ENCODE measurements around the gene ZMYND15. TPM values are rescaled to one million over a fixed set of nuclear protein-coding genes. Genes with fewer than 3 reads are reported as not detected.

Gene ZMYND15
- total RNA-seq, 4 donors from 2014 or later, result 0.29 to 0.44 (median 0.37) TPM

DNA sequence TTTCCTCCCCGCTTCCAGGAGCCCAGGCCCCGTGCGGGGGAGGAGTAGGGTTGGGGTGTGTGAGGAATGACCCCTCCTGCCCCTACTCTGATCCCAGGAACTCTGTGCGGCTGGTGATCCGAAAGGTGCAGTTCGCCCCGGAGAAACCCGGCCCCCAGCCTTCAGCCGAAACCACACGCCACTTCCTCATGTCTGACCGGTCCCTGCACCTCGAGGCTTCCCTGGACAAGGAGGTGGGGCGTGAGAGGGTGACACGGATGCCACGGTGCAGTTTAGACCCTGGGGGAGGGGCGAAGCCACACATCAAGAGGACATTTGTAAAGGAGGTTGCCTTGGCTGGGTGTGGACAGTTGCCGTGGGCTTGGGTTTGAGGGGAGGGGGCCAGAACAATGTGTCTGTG is 21.8 kb upstream of the ZMYND15 start:
- no peak for DNase-seq
- Histone ChIP-seq H3K27ac (no peak overlapping the region), H3K27me3 (no peaks in the 10 kb centered on the region), H3K36me3 (no peaks in the 10 kb centered on the region), H3K4me1 (no peaks in the 10 kb centered on the region), H3K4me3 (replicated peaks in 1 of 3) (no peak overlapping the region), H3K9me3 (no peaks in the 10 kb centered on the region)
- WGBS, 2 donors, result 86 to 93% methylated on average over 17 of the region's 17 CpGs
- intact Hi-C loops (cut with DNase I), result no loop called here
- TF ChIP-seq, protein P1, sequence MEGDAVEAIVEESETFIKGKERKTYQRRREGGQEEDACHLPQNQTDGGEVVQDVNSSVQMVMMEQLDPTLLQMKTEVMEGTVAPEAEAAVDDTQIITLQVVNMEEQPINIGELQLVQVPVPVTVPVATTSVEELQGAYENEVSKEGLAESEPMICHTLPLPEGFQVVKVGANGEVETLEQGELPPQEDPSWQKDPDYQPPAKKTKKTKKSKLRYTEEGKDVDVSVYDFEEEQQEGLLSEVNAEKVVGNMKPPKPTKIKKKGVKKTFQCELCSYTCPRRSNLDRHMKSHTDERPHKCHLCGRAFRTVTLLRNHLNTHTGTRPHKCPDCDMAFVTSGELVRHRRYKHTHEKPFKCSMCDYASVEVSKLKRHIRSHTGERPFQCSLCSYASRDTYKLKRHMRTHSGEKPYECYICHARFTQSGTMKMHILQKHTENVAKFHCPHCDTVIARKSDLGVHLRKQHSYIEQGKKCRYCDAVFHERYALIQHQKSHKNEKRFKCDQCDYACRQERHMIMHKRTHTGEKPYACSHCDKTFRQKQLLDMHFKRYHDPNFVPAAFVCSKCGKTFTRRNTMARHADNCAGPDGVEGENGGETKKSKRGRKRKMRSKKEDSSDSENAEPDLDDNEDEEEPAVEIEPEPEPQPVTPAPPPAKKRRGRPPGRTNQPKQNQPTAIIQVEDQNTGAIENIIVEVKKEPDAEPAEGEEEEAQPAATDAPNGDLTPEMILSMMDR (IDR thresholded peaks at IDR 0.05), result no peak
- TF ChIP-seq POLR2A (IDR thresholded peaks at IDR 0.05), result no peak

DNA sequence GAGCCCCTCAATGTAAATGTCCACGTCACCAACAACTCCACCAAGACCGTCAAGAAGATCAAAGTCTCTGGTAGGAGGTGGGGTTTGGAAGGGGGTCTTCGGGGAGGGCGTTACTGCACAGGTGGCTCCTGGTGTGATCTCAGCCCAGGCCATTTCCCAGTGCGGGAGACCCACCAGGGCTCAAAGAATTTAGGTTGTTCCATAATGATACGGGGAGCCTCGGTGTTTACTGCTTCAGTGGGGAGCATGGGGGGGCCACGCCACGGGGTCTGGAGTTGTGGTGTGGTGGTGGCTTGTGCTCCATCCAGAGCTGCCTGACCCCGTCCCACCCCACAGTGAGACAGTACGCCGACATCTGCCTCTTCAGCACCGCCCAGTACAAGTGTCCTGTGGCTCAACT is 21.4 kb upstream of the ZMYND15 start:
- no peak for DNase-seq
- Histone ChIP-seq H3K9me3 (no peaks in the 10 kb centered on the region), H3K4me1 (no peaks in the 10 kb centered on the region), H3K36me3 (no peaks in the 10 kb centered on the region), H3K27ac (no peak overlapping the region), H3K27me3 (no peaks in the 10 kb centered on the region), H3K4me3 (replicated peaks in 1 of 3) (no peak overlapping the region)
- intact Hi-C loops (cut with DNase I), result no loop called here
- TF ChIP-seq, protein P1 (IDR thresholded peaks at IDR 0.05), result no peak
- no peak for TF ChIP-seq POLR2A (IDR thresholded peaks at IDR 0.05)
- 95 to 99% methylated on average over 13 of the region's 13 CpGs for WGBS, 2 donors

DNA sequence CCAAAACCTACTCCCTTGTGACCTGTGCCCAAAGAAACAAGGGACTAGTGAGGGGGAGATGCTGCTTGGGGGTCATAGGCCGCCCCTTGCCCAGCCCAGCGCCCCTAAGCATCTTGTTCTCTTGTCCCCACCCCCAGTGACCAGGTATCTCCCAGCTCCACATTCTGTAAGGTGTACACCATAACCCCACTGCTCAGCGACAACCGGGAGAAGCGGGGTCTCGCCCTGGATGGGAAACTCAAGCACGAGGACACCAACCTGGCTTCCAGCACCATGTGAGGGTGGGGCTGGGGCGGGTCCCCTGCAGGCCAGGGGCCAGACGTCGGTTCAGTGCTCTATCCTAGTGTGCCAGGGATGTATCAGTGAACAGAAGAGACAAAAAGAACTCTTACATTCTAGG is 20.5 kb upstream of the ZMYND15 start:
- Histone ChIP-seq H3K4me3 (replicated peaks in 1 of 3) (no peak overlapping the region), H3K36me3 (no peaks in the 10 kb centered on the region), H3K4me1 (no peaks in the 10 kb centered on the region), H3K27ac (no peak overlapping the region), H3K27me3 (no peaks in the 10 kb centered on the region), H3K9me3 (no peaks in the 10 kb centered on the region)
- WGBS, 2 donors, result 83 to 86% methylated on average over 10 of the region's 10 CpGs
- TF ChIP-seq, protein P1 (IDR thresholded peaks at IDR 0.05), result no peak
- TF ChIP-seq POLR2A (IDR thresholded peaks at IDR 0.05), result no peak
- intact Hi-C loops (cut with DNase I), result no loop called here
- no peak for DNase-seq

DNA sequence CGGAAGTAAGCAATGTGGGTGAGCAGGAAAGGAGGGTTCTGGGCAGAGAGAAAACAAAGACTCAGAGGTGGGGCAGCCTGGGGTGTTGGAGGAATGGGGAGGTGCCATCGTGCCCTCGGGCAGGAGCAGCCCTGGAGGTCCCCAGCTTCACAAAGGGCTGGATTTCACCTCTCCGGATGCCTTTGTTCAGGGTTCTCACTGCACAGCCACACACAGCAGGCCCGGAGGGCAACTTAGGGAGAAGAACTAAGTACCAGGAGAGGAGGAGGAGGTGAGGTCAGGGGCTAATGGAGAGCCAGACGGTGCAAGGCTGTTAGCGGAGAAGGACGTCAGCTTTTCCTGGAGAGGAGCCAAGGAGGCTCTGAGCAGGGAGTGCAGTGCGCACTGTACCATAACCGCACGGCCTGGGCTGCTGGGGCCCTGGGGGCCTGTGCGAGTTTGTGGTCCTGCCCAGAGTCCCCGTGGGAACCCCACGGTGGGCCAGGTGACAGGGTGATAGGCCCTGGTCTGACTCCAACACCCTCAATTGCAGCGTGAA is 19.9 kb upstream of the ZMYND15 start:
- H3K27ac ChIP-seq, result no peak overlapping the region
- no peak for DNase-seq
- intact Hi-C loops (cut with DNase I), result no loop called here
- H3K27me3 ChIP-seq, result no peaks in the 10 kb centered on the region
- no peak overlapping the region for H3K4me3 ChIP-seq (replicated peaks in 1 of 3)
- H3K9me3 ChIP-seq, result no peaks in the 10 kb centered on the region
- no peaks in the 10 kb centered on the region for H3K4me1 ChIP-seq
- no peak for TF ChIP-seq POLR2A (IDR thresholded peaks at IDR 0.05)
- TF ChIP-seq, protein P1 (IDR thresholded peaks at IDR 0.05), result no peak
- no peaks in the 10 kb centered on the region for H3K36me3 ChIP-seq
- WGBS, 2 donors, result 74 to 79% methylated on average over 8 to 15 of the region's 15 CpGs

DNA sequence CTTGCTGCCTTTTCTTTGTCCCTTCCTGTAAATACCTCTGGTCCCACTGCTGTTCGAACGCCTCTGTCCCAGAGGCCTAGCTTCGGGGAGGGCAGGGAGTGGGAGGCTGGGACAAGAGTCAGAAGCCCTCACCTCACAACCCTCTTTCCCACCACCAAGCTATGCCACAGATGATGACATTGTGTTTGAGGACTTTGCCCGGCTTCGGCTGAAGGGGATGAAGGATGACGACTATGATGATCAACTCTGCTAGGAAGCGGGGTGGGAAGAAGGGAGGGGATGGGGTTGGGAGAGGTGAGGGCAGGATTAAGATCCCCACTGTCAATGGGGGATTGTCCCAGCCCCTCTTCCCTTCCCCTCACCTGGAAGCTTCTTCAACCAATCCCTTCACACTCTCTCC is 18.8 kb upstream of the ZMYND15 start:
- Histone ChIP-seq H3K9me3 (no peaks in the 10 kb centered on the region), H3K27me3 (no peaks in the 10 kb centered on the region), H3K36me3 (no peaks in the 10 kb centered on the region), H3K27ac (no peak overlapping the region), H3K4me1 (no peaks in the 10 kb centered on the region), H3K4me3 (replicated peaks in 1 of 3) (no peak overlapping the region)
- WGBS, 2 donors, result 93 to 99% methylated on average over 7 of the region's 7 CpGs
- TF ChIP-seq, protein P1 (IDR thresholded peaks at IDR 0.05), result no peak
- TF ChIP-seq POLR2A (IDR thresholded peaks at IDR 0.05), result no peak
- no peak for DNase-seq
- intact Hi-C loops (cut with DNase I), result no loop called here

All from thyroid gland (tissue), 4 donors.